NCI-H1930 (cell line): ENCODE data around the gene ALG10.
"Not testable (repeated sequence)": the region's sequence is repeated elsewhere in the genome, so short reads cannot be mapped to it uniquely, and the experiment has no call there.

Experiments
- DNase-seq, 2 experiments: peaks; one replicate each; lab custom pipeline; 2025; lab: John Stamatoyannopoulos, UW

ALG10 gene, protein sequence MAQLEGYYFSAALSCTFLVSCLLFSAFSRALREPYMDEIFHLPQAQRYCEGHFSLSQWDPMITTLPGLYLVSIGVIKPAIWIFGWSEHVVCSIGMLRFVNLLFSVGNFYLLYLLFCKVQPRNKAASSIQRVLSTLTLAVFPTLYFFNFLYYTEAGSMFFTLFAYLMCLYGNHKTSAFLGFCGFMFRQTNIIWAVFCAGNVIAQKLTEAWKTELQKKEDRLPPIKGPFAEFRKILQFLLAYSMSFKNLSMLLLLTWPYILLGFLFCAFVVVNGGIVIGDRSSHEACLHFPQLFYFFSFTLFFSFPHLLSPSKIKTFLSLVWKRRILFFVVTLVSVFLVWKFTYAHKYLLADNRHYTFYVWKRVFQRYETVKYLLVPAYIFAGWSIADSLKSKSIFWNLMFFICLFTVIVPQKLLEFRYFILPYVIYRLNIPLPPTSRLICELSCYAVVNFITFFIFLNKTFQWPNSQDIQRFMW

GRCh38 chr12:34022079-34022830 is at the start of gene ALG10:
Gene ALG10, plus strand, starts transcription at chr12:34022496. Its CDS starts 104 bp downstream, at chr12:34022600.
- peak; percentile 95 to 96 for DNase-seq

GRCh38 chr12:33972884-33973283 is 49.4 kb upstream of the ALG10 start:
- not testable (repeated sequence) for DNase-seq

GRCh38 chr12:33977887-33978286 is 44.4 kb upstream of the ALG10 start:
- DNase-seq = no peak

DNA sequence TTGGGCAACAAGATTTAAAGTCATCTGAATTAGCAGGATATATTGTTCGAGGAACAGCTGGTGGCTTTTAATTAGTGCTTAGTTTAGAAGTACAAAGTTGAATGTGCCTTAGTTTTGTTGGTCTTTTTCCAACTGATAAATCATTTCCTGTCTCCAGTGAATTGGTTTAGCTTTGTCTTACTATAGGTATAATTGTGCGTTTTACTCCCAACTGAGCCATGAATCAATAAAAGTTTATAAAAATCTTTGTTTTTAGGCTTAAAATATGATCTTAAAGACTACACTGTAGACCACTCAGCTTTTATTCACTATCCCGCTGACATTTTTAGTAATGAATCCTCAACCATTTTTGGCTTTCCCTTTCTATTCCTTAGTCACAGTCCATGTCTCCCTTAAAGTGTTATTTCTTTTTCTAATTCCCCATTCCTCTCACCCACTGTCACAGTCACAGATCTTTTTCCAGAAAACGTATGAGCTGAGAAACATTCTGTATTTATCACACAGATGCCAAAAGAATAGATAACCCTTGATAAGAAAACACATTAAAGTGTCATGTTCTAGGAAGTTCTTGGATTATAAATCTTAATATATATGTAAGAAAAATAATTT is 34.0 kb upstream of the ALG10 start:
- DNase-seq = no peak

- no peak for DNase-seq
Measured at GRCh38 chr12:33988913-33989312, 33.4 kb upstream of the ALG10 start.

DNA sequence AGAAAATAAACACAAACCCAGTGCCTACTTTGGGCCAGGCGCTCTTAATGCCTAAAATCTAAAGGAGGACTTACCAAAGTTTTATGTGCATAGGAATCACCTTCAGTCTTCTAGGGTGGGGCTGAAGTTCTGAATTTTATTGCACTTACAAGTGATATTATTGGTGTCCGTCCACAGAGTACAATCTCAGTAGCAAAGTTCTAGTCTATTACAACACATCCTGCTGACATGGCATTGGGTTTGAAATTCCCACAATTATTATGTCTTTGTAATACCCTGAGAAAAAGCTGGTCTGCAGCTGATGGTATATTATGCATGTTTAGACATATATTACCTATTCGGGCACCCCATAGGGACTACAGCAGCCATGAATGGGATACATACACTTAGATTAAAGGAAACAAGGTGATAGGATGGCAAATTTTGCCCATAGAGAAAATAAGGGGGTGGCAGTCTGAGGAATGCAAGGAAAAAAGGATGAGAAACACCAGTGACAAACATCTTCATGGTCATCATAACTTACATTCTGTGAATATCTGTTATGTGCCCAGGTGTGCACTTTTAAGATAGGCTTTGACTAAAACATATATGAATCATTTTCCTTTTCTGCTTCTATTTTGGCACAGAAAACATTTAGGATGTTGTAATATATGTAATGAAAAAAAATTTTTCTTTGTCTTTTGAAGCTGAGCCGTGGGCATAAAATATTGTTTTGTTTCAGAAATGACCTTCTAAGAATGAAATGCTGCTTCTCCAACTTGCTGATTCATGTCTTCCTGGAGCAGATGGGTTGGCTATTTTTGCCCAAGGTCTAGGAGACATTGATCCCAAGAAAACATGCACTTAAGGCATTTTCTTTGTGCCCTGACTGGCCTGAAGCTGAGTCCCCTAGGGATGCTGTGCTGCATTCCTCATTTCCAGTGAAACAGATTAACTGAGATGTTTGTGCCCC is 27.2 kb upstream of the ALG10 start:
- no peak for DNase-seq

DNA sequence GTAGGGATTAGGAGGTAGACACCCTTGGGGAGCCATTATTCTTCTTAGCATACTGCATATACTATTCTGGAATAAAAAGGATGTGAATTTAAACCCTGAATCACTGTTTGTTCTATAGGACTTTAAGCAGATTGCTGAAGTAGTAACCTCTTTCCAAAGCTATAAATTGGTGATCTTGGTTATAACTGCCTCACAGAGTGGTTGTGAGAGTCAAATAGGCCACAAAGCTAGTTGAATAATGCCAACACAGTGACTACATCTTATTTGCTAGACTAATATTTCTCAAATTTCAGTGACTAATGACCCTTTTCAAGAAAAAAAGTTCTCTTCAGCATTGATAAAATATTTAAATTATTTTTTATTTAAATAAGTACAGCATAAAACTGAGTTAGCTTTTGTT is 13.5 kb upstream of the ALG10 start:
- not testable (repeated sequence) for DNase-seq

DNA sequence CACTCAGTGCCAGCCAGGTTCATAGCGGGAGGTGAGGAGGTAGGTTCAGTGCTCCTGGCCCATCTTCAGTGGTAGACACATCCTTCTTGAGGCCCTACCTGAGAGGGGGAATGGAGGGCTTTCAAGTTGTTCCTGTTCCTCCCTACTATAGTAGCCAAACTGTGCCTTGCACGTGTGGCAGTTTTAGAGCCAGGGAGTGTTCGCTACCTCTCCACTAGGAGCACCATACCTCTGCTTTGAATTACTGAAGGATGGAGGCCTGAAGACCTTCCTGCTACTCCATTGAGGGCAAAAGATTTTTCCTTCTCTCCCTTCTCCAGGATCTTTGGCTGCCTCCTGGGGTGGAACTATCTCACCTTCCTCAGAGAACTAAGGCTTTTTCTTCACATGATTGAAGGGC is 5.9 kb upstream of the ALG10 start:
- DNase-seq = no peak

DNA sequence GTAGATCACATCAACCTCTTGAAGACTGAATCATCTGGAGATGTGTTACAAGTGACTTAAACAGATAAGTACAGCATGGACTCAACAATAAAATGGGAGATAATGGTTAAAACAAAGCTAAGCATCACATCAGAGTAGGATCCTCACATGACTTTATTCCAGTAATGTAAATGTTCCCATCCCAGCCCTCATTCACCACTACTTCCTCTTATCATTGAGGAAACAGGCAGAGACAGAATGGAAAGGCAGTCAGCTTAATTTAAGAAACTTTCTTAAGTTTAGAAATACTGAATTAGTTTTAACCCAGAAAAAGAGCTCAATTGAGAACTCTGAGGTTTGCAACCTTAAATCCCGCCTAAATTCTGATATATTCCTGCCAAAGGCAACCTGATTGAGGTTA is 1.2 kb upstream of the ALG10 start:
- DNase-seq = no peak

GRCh38 chr12:34027661-34028060 is 5.4 kb downstream of the ALG10 start:
- DNase-seq = not testable (repeated sequence)

DNA sequence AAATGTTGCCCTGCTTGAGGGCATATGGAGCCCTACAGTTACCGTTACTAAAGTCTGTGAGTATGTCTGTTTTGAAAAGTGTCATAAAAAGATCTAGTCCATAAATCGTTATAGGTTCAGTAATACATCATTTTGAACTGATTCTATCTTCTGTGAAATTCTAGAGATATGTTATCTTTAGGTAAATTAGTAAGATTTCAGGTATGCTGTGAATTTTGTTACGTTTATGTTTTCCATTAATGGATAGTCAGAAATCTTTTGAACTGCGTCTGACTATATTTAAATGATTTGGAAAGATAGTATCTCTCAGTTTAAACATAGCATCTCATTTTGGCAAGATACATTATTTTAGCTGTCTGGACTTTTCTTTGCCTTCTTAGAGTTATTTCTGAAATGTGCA is 8.3 kb downstream of the ALG10 start:
- no peak for DNase-seq

- DNase-seq = no peak
Measured at GRCh38 chr12:34033628-34034296, 11.5 kb downstream of the ALG10 start.

DNA sequence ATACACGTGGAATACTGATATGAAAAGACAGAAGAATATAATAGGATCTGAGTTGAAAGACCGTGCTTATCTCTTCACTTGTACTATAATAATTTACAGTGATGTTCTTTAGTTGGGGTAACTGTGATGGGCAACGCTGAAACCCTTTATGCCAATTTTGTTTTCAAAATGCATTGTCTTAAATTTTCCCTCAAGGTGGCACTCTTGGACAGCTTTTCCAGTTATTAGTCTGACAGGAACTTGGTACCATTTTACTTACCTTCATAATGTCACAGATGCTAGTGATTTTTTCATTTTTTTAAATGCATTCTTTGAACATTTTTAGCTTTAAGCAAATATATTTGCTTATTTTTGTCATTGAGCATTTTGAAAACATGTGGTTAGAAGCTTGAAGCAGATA is 16.1 kb downstream of the ALG10 start:
- peak in 1 of 2 experiments; percentile 3 for DNase-seq

GRCh38 chr12:34046570-34046969 is 24.3 kb downstream of the ALG10 start:
- DNase-seq = no peak

- not testable (repeated sequence) for DNase-seq
Measured at GRCh38 chr12:34047855-34048254, 25.6 kb downstream of the ALG10 start.

DNA sequence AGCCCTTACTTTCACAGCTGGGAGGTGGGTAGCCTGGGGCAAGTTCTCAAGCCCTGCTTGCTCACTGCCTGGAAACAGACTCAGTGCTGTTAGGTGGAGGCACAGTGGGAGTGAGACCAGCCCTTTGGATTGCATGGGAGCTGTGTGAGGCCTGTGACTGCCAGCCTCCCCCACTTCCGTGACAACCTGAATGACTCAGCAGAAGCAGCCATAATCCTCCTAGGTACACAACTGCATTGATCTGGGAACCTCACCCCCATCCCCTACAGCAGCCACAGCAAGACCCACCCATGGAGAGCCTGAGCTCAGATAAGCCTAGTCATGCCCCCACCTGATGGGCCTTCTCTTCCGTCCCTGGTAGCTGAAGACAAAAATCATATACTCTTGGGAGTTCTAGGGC is 26.4 kb downstream of the ALG10 start:
- no peak for DNase-seq

DNA sequence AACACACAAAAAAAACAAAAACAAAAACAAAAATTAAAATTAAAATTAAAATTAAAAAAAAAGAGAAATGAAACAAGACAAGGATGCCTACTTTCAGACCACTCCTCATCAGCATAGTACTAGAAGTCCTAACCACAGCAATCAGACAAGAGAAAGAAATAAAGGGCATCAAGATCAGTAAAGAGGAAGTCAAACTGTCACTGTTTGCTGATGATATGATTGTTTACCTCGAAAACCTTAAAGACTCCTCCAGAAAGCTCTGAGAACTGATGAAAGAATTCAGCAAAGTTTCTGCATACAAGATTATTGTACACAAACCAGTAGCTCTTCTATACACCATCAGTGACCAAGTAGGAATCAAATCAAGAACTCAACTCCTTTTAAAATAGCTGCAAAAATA is 29.2 kb downstream of the ALG10 start:
- no peak for DNase-seq

DNA sequence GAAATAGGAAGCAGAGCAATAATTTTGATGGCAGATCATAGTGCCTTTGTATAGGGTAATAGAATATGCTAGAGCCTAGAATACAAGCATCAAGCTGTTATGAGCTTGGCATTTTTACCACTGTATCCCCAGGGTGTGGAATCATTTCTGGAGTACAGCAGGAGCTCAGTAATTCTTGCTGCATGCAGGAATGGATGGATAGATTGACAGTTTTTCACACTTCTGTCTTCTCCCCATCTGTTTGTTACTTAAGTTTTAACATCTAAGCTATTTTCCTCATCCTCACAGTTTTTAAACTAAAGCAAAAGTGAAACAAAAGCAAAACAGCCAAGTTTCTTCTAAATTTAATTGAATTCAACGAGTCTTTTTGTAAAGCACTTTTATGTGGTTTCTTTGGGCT is 32.6 kb downstream of the ALG10 start:
- DNase-seq = no peak
